OCI-LY7 (cell line): ENCODE data around the gene DIRAS1. TPM values are rescaled to one million over a fixed set of nuclear protein-coding genes. Genes with fewer than 3 reads are reported as not detected.

ENCODE experiments used
- BruUV-seq: library from RNA; stranded (reverse); fragments of 400-500 nt; replicated peaks from 2 replicates; lab custom pipeline; 2021; lab: Mats Ljungman, UMichigan
- CTCF ChIA-PET: fragments of 300-600 bp; sonication (Branson Sonifier 250); formaldehyde crosslinking; loops from one replicate; lab custom pipeline; 2022; ENCODE audit warnings: antibody characterized with exemption; ENCODE audit not compliant: unreplicated experiment; lab: Charles Lee
- POLR2A ChIA-PET: fragments of 300-600 bp; sonication (Branson Sonifier 250); formaldehyde crosslinking; loops from one replicate; lab custom pipeline; 2022; ENCODE audit warnings: antibody characterized with exemption; lab: Charles Lee
- DNase-seq: peaks from one replicate; pipeline ENCODE4 v3.0.0-alpha.2; 2015; ENCODE audit warnings: low spot score
- H2AFZ ChIP-seq: fragments of 200-600 bp; sonication (generic), shearing (Covaris generic); 2 replicates; pipeline ENCODE4 v1.6.1; 2014; ENCODE audit warnings: mild to moderate bottlenecking, antibody characterized with exemption, low read length, moderate library complexity
- H3K27ac ChIP-seq: fragments of 200-600 bp; sonication (generic); 2 replicates; pipeline ENCODE4 v1.5.1; 2014; ENCODE audit warnings: mixed run types, low read depth, mild to moderate bottlenecking, moderate library complexity, low read length, inconsistent platforms; ENCODE audit not compliant: poor library complexity, severe bottlenecking
- H3K36me3 ChIP-seq: fragments of 200-600 bp; sonication (generic); 2 replicates; pipeline ENCODE4 v1.6.1; 2014; ENCODE audit warnings: mild to moderate bottlenecking, antibody characterized with exemption, low read length, moderate library complexity, mixed read lengths; ENCODE audit not compliant: insufficient read depth
- H3K4me1 ChIP-seq: fragments of 200-600 bp; sonication (generic); 2 replicates; pipeline ENCODE4 v1.5.1; 2014; ENCODE audit warnings: mild to moderate bottlenecking, low read length; ENCODE audit not compliant: insufficient read depth, poor library complexity, severe bottlenecking
- H3K4me2 ChIP-seq: fragments of 200-600 bp; sonication (generic); 2 replicates; pipeline ENCODE4 v1.6.1; 2014; ENCODE audit warnings: mild to moderate bottlenecking, low read length
- H3K4me3 ChIP-seq: fragments of 200-600 bp; sonication (generic); 2 replicates; pipeline ENCODE4 v1.5.1; 2014; ENCODE audit warnings: mild to moderate bottlenecking, low read depth, low read length; ENCODE audit not compliant: poor library complexity, severe bottlenecking
- H3K79me2 ChIP-seq: fragments of 200-600 bp; sonication (generic); 2 replicates; pipeline ENCODE4 v1.6.1; 2016; ENCODE audit warnings: low read depth, mild to moderate bottlenecking, low read length, moderate library complexity, mixed read lengths; ENCODE audit not compliant: insufficient read depth
- H3K9me2 ChIP-seq: fragments of 200-600 bp; sonication (generic); 2 replicates; pipeline ENCODE4 v1.6.1; 2016; ENCODE audit warnings: mild to moderate bottlenecking, low read length, mixed read lengths; ENCODE audit not compliant: insufficient read depth
- H3K9me3 ChIP-seq: fragments of 200-600 bp; sonication (generic); 2 replicates; pipeline ENCODE4 v1.6.1; 2014; ENCODE audit warnings: mild to moderate bottlenecking, mixed run types, low read length, mixed read lengths
- H4K20me1 ChIP-seq: fragments of 200-600 bp; sonication (generic); 2 replicates; pipeline ENCODE4 v1.6.1; 2014; ENCODE audit warnings: mild to moderate bottlenecking, antibody characterized with exemption, low read length, moderate library complexity, mixed read lengths; ENCODE audit not compliant: insufficient read depth
- CTCF ChIP-seq: fragments of 200-600 bp; sonication (generic); conservative IDR thresholded peaks from 2 replicates; pipeline ENCODE4 v1.5.1; 2014; ENCODE audit warnings: mild to moderate bottlenecking, antibody characterized with exemption, low read length, moderate library complexity, mixed read lengths
- EZH2phosphoT487 ChIP-seq: fragments of 200-600 bp; sonication (generic); IDR thresholded peaks from 2 replicates; pipeline ENCODE4 v1.6.1; 2018; ENCODE audit warnings: low read depth, borderline replicate concordance, mild to moderate bottlenecking, mixed run types, antibody characterized with exemption, low read length, moderate library complexity, mixed read lengths
- intact Hi-C: fragments of 100-400 bp; cut with micrococcal nuclease; formaldehyde crosslinking; loops from one replicate; pipeline ENCODE4 v1.10.0; 2022; ENCODE audit not compliant: unreplicated experiment
- total RNA-seq, 2 experiments: library from RNA; depleted of rRNA in 1 of 2; stranded (reverse); fragments of >200 nt in 1 of 2; shearing (Covaris generic) in 1 of 2; gene quantifications; 2 replicates each; pipeline ENCODE4 v1.2.3, GENCODE V29; 2014 to 2022

Gene DIRAS1
- total RNA-seq, 2 experiments from 2014 or later = not detected

- Histone ChIP-seq H3K27ac (no peak overlapping the region), H3K36me3 (no peaks in the 10 kb centered on the region), H3K4me1 (peaks cover 16% of the 10 kb centered on the region), H3K4me2 (no peak overlapping the region), H3K9me3 (no peaks in the 10 kb centered on the region), H4K20me1 (no peaks in the 10 kb centered on the region), H2AFZ (no peak overlapping the region), H3K9me2 (no peaks in the 10 kb centered on the region), H3K4me3 (no peak overlapping the region), H3K79me2 (no peaks in the 10 kb centered on the region)
- TF ChIP-seq EZH2phosphoT487 (no peak), CTCF (no peak)
- no peak for DNase-seq
- intact Hi-C loops = no loop called here
- ChIA-PET CTCF (no interaction called here), POLR2A (no interaction called here)
- BruUV-seq = no TSS peak
Measured at GRCh38 chr19:2721570-2722540, 683 bp upstream of the DIRAS1 start.

GRCh38 chr19:2719920-2720776 is 1.0 kb downstream of the DIRAS1 start:
- Histone ChIP-seq H3K4me3 (no peak overlapping the region), H3K36me3 (no peaks in the 10 kb centered on the region), H3K4me1 (peaks cover 16% of the 10 kb centered on the region), H4K20me1 (no peaks in the 10 kb centered on the region), H2AFZ (no peak overlapping the region), H3K79me2 (no peaks in the 10 kb centered on the region), H3K9me3 (0 out of 2 replicates have a peak, but pooled peaks cover 5% of the 10 kb centered on the region), H3K9me2 (no peaks in the 10 kb centered on the region), H3K27ac (no peak overlapping the region), H3K4me2 (peak overlapping the region; percentile 30; the same call in 1 of the 2 replicates)
- ChIA-PET POLR2A (no interaction called here), CTCF (no interaction called here)
- intact Hi-C loops = no loop called here
- no TSS peak for BruUV-seq
- TF ChIP-seq CTCF (0 out of 2 replicates have a peak, but pooled peaks have one; percentile 11), EZH2phosphoT487 (no peak)
- no peak for DNase-seq
